NCI-H345 treated with DMSO at 0.1 percent for 48 hours (cell line): ENCODE results near the gene CCDC57.

Experiments
- DNase-seq: peaks from one replicate; lab custom pipeline; 2025; ENCODE audit not compliant: unreplicated experiment; lab: John Stamatoyannopoulos, UW

The CCDC57 gene

DNA sequence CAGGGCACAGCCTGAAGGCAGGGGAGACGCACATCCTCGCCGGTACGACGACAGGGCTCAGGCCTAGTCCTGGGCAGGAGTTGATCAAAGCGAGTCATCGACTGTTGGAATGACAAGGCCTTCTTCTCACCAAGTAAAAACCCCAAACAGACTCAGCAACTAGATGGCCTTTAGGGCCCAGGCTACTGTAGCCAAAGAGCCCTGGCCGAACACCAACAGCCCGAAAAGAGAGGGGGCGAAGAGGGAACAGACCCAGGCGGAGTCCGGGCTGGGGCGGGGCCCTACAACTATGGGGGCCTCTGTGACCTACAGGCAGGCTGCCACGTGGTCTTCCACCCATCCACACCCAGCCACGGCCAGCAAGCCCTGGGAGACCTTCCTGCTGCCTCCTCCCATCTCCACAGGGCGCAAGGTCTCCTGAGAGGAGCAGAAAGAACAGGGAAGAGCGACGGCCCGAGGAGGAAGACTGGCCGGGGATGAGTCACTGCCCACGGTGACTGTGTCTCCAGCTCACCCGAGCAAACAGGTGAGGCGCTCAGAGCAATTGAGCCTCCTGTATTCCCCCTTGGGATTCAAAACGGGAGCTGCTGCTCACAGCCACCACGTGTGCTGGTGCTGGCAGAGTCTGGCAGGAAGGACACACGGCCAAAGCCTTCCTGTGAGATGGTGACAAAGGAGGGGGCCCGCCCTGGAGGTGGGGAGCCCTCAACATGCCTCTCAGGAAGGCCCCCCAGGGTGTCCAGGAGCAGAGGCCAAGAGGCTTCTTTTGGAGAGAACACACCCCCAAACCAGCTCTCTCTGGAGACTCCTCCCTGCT is 33.9 kb upstream of the CCDC57 start:
- no peak for DNase-seq

DNA sequence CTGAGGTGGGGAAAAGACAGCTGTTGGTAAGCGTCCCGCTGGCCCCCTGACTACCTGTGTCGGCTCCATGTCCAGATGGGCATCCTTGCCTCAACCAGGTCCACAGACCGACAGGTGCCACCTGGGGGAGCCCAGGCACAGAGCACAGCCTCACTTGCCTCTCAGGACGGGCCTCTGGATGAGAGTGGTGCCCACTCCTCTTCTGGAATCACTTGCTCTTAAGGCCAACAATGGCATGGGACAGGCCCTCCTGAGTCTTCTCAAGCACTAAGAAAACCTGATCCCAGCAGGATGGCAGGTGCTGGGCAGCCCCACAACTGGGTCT is 33.4 kb upstream of the CCDC57 start:
- no peak for DNase-seq

DNA sequence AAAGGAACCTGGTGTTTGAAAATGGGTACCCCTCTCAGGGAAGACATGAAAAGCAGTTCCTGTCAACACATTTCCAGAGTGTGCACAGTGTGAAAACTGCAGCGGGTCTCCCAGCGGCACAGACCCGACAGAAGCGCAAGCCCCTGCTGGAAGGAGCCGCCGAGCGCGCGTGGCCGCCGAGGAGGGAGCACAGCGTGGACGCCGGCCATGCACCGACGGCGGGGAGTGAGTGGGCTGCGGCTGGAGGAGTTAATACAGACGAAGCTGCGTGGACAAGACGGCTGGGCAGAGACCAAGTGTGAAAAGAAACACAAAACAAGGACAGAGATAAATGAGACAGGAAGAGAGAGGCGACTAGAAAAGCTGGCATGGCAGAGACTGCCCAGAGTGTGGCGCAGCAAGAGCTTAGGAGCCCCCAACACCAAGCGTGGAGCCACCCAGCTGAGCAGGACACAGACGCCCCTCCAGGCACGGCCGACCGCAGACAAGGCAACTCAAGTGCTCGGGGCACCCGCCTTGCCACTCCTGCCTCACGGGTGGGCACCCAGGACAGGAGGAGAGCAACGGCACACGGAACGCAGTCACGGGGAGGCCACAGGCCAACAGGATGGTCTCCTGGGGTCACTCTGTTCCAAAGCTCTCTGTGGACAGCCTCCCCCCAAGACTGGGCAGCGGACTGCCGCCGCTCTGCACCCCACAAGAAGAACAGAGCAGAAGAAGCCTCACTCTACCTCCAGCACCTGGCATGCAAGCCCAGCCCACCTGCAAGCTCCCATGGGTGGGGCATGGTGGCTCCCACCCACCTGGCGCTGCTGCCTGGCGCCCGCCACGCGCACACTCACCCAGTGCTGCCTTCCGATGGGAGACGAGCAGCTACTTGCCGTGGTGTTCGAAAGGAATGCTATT is 32.7 kb upstream of the CCDC57 start:
- DNase-seq = no peak

DNA sequence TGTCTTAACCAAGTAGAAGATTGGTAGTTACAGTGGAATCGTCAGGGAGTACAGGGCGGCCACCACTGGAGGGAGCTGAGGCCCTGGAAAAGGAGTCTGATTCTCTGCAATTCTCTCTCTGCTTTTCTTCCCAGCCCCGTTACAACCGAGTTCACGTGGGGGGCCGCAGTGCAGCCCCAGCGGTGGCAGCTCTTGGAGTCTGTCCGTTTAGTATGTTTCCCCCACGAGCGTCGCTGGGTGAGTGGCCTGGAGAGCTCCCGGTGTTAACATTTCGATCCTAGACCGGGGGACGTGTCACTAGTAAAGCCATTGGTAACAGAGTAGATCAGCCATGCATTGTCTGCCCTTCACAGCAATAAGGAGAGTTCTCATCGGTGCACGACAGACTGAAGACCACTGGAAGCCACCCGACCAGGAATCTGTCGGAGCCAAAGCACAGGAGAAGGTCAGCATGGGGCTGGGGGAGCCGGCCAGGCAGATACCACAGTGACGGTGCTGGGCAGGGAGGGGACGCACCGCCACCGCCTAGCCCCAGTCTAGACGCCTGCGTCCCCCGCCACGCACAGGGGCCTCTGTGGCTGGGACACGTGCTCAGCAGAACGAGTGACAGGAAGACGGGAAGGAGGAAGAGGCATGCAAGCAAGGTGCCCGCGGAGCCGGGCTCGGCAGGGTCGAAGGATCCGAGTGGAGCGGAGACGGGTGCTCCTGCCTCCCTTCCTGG is 31.9 kb upstream of the CCDC57 start:
- no peak for DNase-seq

DNA sequence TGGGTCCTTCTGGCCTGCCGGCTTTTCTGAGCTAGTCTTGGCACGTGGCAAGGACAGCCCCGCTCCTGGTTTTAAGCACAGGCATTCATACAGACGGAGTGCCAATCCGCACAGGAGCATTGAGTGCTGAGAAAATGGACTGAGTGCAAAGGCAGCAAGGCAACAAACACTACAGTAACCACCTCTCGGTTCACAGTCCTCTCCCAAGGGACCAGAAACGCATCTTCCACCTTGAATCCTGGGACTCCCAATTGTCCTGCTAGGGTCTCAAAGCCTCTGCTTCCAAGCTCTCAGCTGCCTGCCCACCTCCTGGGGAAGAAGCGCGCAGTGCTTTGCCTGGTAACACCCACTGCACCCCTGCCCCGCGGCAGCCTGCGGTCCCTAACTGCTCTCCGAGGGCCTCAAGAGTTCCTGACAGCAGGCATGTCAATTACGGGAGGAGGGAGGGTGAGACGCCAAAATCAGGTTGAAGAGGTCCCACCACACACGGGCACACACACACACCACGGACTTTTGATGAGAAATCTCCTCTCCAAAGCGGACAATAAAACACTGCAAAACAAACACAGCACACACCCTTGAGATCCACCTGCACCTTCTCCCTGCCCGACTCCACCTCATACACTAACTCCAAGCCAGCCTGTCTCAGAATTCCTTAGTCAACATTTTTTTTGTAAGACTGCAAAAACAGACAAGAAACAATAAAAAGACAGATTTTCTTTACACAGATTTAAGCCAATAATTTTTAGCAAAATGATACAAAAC is 31.2 kb upstream of the CCDC57 start:
- DNase-seq = no peak

DNA sequence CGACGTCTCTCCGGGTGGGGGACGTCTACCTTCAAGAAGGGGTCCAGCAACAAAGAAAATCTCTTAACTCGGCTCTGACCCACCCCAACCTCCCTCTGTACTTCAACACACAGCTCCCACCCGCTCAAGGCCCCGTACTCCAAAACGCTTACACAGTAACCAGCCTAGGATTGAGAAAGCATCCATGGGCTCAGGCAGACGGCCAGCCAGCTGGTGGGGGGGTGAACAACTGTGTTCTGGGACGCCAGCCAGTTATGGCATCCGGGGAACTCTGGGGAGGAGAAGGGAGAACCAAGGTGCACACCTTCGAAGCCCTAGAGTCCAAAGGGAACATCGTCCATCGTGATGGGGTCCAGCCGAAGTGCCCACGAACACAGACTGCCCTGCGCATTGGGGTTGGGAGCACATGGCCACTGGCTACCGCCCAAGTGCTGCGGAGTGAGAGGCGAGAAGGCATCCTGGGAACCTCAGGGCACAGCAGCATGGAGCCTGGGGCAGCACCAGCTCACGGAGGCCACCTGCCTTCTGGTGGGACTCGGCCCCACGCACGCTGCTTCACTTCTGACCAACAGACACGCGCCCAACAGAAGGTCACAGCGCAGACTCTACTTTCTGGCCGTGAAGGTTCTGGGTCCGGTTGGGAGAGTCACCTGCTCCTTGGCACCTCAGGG is 30.5 kb upstream of the CCDC57 start:
- DNase-seq = no peak

DNA sequence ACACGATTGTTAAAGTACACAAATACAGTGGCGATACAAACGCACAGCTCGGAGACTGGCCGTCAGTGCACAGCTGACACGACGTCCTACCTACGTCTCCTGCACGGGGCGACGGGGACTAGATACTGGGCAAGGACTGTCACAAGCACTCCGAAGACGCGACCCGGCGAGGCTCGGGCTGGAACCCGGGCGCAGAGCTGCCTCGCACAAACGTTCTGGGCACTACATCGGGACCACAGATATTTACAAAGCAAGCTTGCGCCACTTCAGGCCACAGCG is 30.0 kb upstream of the CCDC57 start:
- DNase-seq = no peak

DNA sequence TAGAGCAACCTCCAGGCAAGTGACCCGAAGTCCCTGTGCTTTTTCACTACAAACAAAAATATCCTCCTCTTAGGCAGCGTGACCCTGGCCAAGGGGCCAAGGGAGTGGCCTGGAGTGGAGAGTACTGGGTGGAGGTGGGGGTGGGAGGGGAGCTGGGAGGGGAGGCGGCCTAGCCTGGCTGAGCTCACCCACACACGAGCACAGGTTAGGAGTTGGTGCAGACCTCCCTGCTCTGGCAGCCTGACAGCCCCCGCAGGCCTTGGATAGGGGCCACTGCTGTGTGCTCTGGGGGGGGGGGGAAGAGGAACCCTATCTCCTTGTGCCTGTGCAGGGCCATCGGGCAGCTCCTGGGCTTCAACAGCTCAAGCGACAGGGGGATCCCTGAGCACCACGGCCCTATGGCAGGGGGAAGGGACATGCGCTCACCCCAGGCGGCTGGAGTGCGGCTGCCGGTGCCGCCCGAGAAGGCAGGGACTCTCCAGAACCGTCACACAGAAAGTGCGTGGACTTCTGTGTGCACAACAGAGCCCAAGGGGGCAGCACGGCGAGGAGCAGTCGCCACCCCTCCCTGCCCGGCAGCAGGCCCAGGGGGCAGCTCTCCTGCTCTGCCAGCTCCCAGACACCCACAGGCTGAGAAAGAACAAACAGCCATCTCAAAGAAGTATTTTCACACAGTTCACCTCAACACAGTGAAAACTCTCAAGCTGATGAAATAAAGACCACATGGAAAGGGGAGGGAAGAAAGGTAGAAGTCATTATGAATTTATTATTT is 29.5 kb upstream of the CCDC57 start:
- DNase-seq = no peak

DNA sequence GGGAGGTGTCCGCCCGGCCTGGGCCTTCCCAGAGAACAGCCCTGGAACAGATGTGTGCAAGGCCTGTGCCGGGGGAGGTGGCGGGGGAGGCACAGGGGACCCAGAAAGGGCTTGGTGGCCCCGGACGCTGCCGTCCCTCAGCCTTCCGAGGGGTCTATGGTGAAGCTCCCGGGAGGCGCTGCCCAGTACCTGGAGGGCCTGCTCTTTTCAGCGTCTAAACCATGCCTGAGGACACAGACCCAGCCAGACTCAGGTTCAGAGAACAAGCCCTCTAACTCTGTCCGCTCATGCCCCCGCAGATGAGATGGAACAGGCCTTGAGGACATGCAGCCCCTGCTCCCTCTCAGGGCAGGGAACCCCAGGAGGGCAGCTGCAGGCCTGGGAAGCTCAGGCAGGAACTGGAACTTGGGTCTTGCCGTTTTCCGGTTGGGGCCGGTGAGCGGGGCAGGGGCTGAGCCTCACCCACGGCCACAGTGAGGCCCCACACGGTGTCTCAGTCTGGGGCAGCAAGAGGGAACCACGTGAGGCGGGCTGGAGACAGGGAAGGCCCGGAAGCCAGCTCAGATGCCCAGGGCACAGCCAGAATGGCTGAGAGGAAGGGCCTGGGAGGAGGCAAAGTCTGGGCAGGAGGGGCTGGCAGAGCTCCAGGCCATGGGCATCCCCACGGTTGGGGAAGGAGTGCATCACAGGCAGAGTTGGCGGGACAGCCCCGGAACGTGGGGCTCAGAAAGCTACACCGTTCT is 28.7 kb upstream of the CCDC57 start:
- no peak for DNase-seq

DNA sequence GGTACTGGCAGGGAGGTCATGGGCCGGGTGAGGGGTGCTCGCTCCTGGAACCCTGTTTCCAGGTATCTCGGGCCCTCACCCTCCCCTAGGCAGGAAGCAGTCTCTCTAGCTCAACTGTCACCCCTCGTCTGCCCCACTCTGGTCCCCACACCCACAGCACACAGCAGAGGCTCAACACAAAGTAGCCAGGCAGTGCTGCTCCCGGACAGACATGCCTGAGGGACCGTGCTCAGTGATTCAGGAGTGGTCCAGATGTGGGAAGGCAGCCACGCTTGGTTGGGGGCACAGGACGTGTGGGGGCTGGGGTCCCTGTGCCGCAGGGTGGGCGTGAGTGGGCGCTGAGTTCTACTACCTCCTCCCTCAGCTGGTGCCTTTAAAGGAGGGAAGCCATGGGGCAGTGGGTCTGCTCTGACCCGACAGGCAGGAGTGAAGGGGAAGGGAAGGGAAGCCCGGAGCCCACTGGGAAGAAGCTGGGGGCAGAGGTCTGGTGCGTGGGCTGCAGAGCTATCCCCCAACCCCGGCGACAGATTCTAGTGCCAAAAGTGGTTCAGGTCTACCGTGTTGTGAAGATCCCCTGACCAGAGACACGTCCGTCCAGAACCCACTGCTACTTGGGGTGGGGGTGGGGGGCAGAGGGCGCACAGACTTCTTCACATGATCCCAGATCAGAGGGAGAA is 28.0 kb upstream of the CCDC57 start:
- DNase-seq = no peak

DNA sequence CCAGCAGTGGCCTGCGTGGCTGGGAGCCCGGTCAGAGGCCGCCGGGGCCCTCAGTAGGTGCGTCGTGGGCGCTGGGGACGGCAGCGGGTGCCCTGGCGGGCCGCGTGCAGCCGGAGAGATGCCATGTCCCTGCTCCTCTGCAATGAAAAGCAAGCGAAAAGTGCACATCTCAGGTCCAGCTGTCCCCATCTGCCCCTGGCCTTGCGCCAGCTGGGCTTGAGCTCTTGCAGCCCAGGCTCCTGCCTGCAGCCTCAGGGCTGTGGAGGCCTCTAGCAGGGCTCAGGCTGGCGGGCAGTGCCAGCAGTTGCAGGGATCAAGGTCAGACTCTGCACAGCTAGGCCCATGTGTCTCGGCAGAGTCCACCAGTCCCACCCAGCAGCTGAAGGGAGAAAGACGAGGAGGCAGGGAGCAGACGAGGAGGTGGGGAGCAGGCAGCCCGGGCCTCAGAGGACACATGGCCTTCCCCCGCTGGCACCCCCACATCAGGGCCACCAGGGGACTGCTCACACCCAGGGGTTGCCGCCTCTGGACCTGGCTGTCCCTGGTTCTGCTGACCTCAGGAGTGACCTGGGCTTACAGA is 27.4 kb upstream of the CCDC57 start:
- DNase-seq = no peak

DNA sequence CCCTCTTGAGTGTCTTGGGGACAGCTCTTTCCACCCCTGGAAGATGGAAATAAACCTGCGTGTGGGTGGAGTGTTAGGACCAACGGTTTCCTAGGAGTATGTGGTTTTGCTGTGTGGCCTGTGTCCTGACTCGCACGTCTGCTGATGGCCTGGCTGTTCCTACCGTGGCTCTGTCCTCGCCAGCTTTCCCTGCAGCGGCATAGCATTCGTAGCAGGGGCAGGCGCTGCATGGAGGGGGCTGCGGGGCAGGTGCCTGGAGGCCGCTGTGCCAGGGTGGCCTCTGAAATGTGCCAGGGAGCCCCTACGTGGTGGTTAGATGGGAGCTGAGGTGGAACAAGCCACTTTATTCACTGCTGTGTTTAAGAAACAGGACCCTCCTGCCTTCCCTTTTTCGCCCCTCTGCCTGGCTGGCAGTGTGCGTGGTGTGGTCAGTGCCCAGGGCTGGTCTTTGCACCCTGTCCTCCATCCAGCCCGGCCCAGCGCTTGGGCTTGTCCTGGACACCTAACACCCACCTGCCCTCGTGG is 26.8 kb upstream of the CCDC57 start:
- DNase-seq = no peak

DNA sequence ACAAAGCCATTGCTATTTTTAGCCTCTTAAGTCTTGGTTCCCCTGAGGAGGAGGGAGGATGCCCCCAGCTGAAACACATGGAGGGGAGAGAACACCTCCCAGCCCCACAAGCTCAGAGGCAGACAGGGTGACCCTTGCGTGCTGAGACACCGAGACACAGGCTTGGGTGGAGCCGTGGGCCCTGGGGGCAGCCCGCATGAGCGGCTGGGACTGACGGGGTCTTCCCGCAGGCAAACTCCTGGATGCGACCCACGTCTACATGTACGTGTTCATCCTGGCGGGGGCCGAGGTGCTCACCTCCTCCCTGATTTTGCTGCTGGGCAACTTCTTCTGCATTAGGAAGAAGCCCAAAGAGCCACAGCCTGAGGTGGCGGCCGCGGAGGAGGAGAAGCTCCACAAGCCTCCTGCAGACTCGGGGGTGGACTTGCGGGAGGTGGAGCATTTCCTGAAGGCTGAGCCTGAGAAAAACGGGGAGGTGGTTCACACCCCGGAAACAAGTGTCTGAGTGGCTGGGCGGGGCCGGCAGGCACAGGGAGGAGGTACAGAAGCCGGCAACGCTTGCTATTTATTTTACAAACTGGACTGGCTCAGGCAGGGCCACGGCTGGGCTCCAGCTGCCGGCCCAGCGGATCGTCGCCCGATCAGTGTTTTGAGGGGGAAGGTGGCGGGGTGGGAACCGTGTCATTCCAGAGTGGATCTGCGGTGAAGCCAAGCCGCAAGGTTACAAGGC is 26.0 kb upstream of the CCDC57 start:
- no peak for DNase-seq

DNA sequence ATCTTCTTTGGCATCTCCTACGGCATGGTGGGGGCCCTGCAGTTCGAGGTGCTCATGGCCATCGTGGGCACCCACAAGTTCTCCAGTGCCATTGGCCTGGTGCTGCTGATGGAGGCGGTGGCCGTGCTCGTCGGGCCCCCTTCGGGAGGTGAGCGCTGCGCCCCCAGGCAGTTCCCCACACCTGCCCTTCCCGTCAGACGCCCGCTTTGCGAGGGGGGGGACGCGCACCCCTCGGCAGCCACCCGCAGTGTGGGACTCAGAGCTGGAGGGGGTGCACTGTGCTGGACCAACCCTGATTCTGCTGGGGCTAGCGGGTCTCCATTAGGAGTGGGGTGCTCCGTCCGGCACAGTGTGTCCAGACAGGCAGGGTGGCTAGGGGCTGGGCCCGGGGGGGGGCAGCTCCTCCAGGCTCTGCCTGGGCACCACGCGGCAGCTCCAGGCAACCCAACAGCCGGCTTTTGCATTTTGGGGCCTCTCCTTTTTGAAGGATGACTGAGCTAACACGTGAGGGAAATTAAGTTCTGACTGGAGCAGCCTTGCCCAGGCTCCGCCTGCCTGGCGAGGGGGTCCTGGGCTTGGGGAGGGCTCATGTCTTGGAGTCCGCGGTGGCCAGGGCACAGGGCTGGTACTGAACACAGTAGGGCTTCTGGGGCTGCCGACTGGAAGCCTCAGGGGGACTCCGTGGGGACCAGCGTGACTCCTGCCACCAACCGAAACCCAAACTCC is 25.3 kb upstream of the CCDC57 start:
- no peak for DNase-seq

DNA sequence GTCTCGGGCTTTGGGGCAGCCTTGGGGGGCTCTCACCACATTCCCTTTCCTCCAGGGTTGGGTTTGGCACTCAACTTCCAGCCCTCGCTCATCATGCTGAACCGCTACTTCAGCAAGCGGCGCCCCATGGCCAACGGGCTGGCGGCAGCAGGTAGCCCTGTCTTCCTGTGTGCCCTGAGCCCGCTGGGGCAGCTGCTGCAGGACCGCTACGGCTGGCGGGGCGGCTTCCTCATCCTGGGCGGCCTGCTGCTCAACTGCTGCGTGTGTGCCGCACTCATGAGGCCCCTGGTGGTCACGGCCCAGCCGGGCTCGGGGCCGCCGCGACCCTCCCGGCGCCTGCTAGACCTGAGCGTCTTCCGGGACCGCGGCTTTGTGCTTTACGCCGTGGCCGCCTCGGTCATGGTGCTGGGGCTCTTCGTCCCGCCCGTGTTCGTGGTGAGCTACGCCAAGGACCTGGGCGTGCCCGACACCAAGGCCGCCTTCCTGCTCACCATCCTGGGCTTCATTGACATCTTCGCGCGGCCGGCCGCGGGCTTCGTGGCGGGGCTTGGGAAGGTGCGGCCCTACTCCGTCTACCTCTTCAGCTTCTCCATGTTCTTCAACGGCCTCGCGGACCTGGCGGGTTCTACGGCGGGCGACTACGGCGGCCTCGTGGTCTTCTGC is 24.6 kb upstream of the CCDC57 start:
- no peak for DNase-seq
